GM23248 (cell line): ENCODE measurements around the gene CPAMD8. TPM values are rescaled to one million over a fixed set of nuclear protein-coding genes. Genes with fewer than 3 reads are reported as not detected.

Source experiments
- DNase-seq: peaks from one replicate; pipeline ENCODE4 v3.0.0-alpha.2; 2015
- H2AFZ ChIP-seq: fragments of 200-600 bp; sonication (generic); 2 replicates; pipeline ENCODE4 v1.6.1; 2016; ENCODE audit warnings: antibody characterized with exemption
- H3F3A ChIP-seq: fragments of 200-600 bp; sonication (generic); 2 replicates; pipeline ENCODE4 v1.6.1; 2016; ENCODE audit warnings: mild to moderate bottlenecking, antibody characterized with exemption, mixed run types; ENCODE audit not compliant: insufficient read depth
- H3K27ac ChIP-seq: fragments of 200-600 bp; sonication (generic); 2 replicates; pipeline ENCODE4 v1.5.1; 2016; ENCODE audit warnings: mild to moderate bottlenecking
- H3K27me3 ChIP-seq: fragments of 200-600 bp; sonication (generic); replicated peaks from 2 replicates; pipeline ENCODE4 v1.6.1; 2016; ENCODE audit warnings: mild to moderate bottlenecking; ENCODE audit not compliant: insufficient read depth
- H3K36me3 ChIP-seq: fragments of 200-600 bp; sonication (generic); 2 replicates; pipeline ENCODE4 v1.6.1; 2016; ENCODE audit warnings: low read depth, mild to moderate bottlenecking
- H3K4me1 ChIP-seq: fragments of 200-600 bp; sonication (generic); 2 replicates; pipeline ENCODE4 v1.6.1; 2016; ENCODE audit warnings: mild to moderate bottlenecking; ENCODE audit not compliant: insufficient read depth
- H3K4me2 ChIP-seq: fragments of 200-600 bp; sonication (generic); one replicate; pipeline ENCODE4 v1.6.1; 2016; ENCODE audit warnings: mild to moderate bottlenecking; ENCODE audit not compliant: unreplicated experiment
- H3K4me3 ChIP-seq: fragments of 200-600 bp; sonication (generic); 2 replicates; pipeline ENCODE4 v1.5.1; 2016; ENCODE audit warnings: mild to moderate bottlenecking
- H3K79me2 ChIP-seq: fragments of 200-600 bp; sonication (generic); 2 replicates; pipeline ENCODE4 v1.6.1; 2016; ENCODE audit warnings: mild to moderate bottlenecking; ENCODE audit not compliant: insufficient read depth
- H3K9ac ChIP-seq: fragments of 200-600 bp; sonication (generic); 2 replicates; pipeline ENCODE4 v1.6.1; 2016; ENCODE audit warnings: mild to moderate bottlenecking
- H3K9me2 ChIP-seq: fragments of 200-600 bp; sonication (generic); 2 replicates; pipeline ENCODE4 v1.6.1; 2016; ENCODE audit warnings: mixed run types, mild to moderate bottlenecking, moderate library complexity; ENCODE audit not compliant: insufficient read depth
- H3K9me3 ChIP-seq: fragments of 200-600 bp; sonication (generic); one replicate; pipeline ENCODE4 v1.6.1; 2017; ENCODE audit warnings: low read depth
- H4K20me1 ChIP-seq: fragments of 200-600 bp; sonication (generic); 2 replicates; pipeline ENCODE4 v1.6.0; 2016; ENCODE audit not compliant: insufficient read depth
- EZH2 ChIP-seq: fragments of 200-600 bp; sonication (generic); IDR thresholded peaks from 2 replicates; pipeline ENCODE4 v1.6.1; 2018; ENCODE audit warnings: antibody characterized with exemption, mild to moderate bottlenecking; ENCODE audit not compliant: insufficient read depth, poor library complexity, severe bottlenecking
- EZH2phosphoT487 ChIP-seq: fragments of 200-600 bp; sonication (generic); IDR thresholded peaks from 2 replicates; pipeline ENCODE4 v1.6.1; 2018; ENCODE audit warnings: antibody characterized with exemption, moderate library complexity, mild to moderate bottlenecking, low read depth; ENCODE audit not compliant: insufficient read depth
- WGBS, 2 experiments: methylation state at CpG; one replicate each; pipeline ENCODE4 v1.1.6; 2015 to 2017; ENCODE audit warnings: low lambda C conversion rate in 2 of 2, low coverage in 1 of 2; ENCODE audit errors: missing lambda C conversion rate in 2 of 2; 5-methylcytosine and 5-hydroxymethylcytosine counted together
- in situ Hi-C: fragments of 300-500 bp; cut with MboI; formaldehyde crosslinking; loops from 2 replicates; pipeline ENCODE4 v1.15.0; 2020
- polyA plus RNA-seq: library from polyadenylated mRNA; unstranded; fragments of >200 nt; fragmentation: Nextera tagmentation; extraction: Ambion mirVana; gene quantifications from 2 replicates; pipeline ENCODE4 v1.2.1, GENCODE V29; 2016
- total RNA-seq: library from RNA; depleted of rRNA; stranded (reverse); fragments of >200 nt; shearing (Covaris generic); gene quantifications from 2 replicates; pipeline ENCODE4 v1.2.3, GENCODE V29; 2014; rRNA removed

Gene CPAMD8
- 0.76 and 0.89 TPM in 2 replicates for total RNA-seq
- 0.20 and 0.80 TPM in 2 replicates for polyA plus RNA-seq

DNA sequence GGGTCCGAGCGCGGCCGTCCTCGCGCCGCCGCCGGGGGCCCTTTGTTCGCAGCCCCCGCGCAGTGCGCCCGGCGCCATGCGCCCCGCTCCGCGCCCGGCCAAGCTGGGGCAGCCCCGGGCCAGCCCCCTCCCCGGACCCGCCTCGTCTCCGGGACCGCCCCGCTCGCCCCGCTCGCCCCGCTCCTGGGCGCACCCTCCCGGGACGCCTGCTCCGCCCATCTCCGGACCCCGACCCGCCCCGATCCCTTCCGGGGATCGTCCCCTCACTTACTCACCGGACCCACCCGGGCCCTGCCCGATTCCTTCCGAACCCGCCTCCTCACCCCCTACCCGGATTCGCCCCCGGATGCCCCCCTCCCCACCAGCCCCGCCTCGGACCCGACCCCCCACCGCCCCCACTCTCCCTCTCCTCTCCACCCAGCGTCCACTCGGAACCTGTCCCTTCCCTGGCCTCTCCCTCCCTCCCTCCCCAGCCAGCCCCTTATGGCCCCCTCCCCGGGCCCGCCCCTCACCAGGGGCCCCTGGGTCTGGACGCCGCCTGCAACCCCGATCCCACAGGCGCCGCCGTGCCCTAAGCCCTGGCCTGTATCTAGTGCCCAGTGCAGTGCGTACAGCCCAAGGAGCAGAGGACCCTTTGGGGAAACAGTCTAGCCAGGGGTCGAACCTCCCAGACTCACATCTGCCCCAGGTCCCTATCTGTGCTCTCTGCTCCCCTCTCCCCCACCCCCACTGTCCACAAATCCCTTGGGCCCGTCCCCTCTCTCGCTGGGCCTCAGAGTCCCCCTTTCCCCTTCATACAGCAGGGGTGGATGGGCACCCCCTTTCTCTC, at the start of gene CPAMD8:
CPAMD8 (minus strand) TSS at position 105 of the 829 bp plus-strand sequence. CDS start 168 bp downstream, outside the sequence.
- H4K20me1 ChIP-seq: no peaks in the 10 kb centered on the region
- H3F3A ChIP-seq: no peaks in the 10 kb centered on the region
- in situ Hi-C loops: no loop called here
- no peak within 1 kb of the TSS for H2AFZ ChIP-seq
- WGBS, 2 experiments: 0 to 1% methylated on average over 1 to 46 of the region's 67 CpGs
- no peak within 1 kb of the TSS for H3K4me3 ChIP-seq
- no peaks in the 10 kb centered on the region for H3K9me2 ChIP-seq
- no peak within 1 kb of the TSS for H3K9ac ChIP-seq
- H3K4me2 ChIP-seq: no peak within 1 kb of the TSS
- no peaks in the 10 kb centered on the region for H3K79me2 ChIP-seq
- H3K27me3 ChIP-seq: peaks cover 36% of the 10 kb centered on the region
- no peaks in the 10 kb centered on the region for H3K36me3 ChIP-seq
- H3K4me1 ChIP-seq: no peaks in the 10 kb centered on the region
- no peaks in the 10 kb centered on the region for H3K9me3 ChIP-seq
- no peak within 1 kb of the TSS for H3K27ac ChIP-seq
- no peak for DNase-seq
- no peak for TF ChIP-seq EZH2phosphoT487
- no peak for TF ChIP-seq EZH2

DNA sequence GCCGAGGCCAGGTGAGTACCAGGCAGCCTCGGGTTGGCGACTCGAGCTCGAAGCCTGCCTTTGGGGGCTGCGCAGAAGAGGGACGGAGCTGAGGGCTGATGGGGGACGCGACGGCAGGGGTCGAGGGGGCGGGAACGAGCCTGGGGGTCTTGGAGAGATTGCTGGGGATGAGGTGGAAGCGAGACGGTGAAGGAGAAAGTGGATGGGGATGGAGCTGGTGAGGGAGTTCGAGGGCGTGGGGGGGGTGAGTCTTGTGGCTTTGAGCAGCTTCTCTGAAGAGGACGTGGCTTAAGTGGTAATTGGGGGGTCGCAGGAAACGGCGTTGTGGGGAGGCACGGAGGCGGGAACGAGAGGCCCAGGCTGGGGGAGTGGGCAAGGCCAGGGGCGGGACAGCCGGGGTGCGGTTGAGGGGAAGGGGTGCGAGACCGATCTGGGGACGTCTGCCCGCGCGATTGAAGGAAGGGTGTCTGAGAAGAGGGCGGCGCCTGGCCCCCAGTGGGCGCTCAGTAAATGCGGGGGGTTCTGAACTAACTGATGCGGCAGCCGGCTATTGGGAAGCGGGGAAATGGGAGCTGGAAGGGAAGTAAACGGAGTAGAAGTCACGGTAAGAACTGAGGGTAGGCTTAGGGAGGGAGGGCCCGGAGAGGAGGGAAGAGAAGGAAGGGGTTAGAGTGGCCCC, 49.4 kb upstream of the CPAMD8 start:
- Histone ChIP-seq H3K9me3 (no peaks in the 10 kb centered on the region), H3K27ac (peak overlapping the region; percentile 84), H3K79me2 (peaks cover 71% of the 10 kb centered on the region), H3K4me1 (peaks cover 30% of the 10 kb centered on the region), H3K4me2 (peak overlapping the region; percentile 87), H3F3A (peaks cover 35% of the 10 kb centered on the region), H3K36me3 (no peaks in the 10 kb centered on the region), H4K20me1 (no peaks in the 10 kb centered on the region), H3K27me3 (no peaks in the 10 kb centered on the region), H3K9me2 (no peaks in the 10 kb centered on the region), H2AFZ (peak overlapping the region; percentile 55), H3K4me3 (peak overlapping the region; percentile 91), H3K9ac (peak overlapping the region; percentile 96)
- 0 to 1% methylated on average over 14 to 43 of the region's 43 CpGs for WGBS, 2 experiments
- in situ Hi-C loops: loop anchor here (10.0 kb wide), 1 partner anchor 199 kb away; no protein-coding TSS in a partner anchor
- peak; percentile 65 for DNase-seq
- no peak for TF ChIP-seq EZH2
- no peak for TF ChIP-seq EZH2phosphoT487

DNA sequence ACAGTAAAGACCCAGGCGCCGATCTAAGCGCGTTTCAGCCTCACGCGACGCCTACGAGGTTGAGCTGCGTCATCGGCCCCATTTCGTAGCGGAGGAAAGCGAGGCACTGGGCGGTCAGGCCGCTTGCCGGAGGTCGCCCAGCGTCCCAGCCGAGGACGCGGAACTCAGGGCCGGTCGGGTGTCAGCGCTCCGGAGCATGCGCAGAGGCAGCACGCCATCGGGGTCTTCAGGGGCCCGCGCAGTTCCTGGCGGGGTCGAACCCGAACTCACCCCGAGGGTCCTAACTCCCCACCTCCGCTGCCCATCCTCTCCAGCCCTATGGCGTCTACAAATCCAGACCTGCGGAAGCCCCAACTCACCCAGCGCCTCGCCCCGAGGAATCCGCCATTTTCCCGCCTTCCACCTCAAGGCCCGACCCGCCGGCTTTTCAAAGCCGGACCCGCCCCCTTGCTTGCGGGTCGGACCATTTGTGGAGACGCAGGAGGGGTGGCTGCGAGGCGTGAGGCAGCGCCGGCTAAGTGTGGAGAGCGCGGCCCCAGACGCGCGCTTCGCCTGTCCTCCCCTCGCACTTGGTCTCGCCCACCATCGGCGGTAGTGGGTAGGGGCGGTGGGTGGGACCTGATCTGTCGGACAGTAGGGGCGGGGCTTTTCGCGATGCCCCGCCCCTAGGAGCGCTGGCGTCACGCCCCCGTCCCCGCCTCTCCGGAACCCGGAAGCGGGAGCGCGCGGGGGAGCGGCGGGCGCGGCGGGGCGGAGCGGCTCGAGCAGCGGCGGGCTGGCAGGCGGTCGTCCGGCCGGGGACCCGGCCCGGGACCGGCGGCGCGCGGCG, 48.6 kb upstream of the CPAMD8 start, which contains the start of the genes HAUS8 and MYO9B:
HAUS8 (minus strand) TSS at position 418 of the 829 bp plus-strand sequence; CDS start at position 388, 30 bp downstream.
MYO9B (plus strand) TSS at position 743 of the 829 bp plus-strand sequence. CDS start 25,941 bp downstream, outside the sequence.
- peaks cover 26% of the 10 kb centered on the region for H3K4me1 ChIP-seq
- DNase-seq: peak; percentile 99
- peak within 1 kb of the TSS; percentile 91 for H3K4me3 ChIP-seq
- peaks cover 27% of the 10 kb centered on the region for H3F3A ChIP-seq
- peak within 1 kb of the TSS; percentile 90 for H2AFZ ChIP-seq
- no peaks in the 10 kb centered on the region for H3K27me3 ChIP-seq
- WGBS, 2 experiments: 0 to 1% methylated on average over 79 to 88 of the region's 103 CpGs
- H3K4me2 ChIP-seq: peak within 1 kb of the TSS; percentile 87
- peak within 1 kb of the TSS; percentile 96 for H3K9ac ChIP-seq
- peak within 1 kb of the TSS; percentile 86 for H3K27ac ChIP-seq
- in situ Hi-C loops: loop anchor here (10.0 kb wide), 1 partner anchor 200 kb away; no protein-coding TSS in a partner anchor
- peaks cover 63% of the 10 kb centered on the region for H3K79me2 ChIP-seq
- H3K36me3 ChIP-seq: no peaks in the 10 kb centered on the region
- no peaks in the 10 kb centered on the region for H3K9me3 ChIP-seq
- no peaks in the 10 kb centered on the region for H3K9me2 ChIP-seq
- no peaks in the 10 kb centered on the region for H4K20me1 ChIP-seq
- no peak for TF ChIP-seq EZH2
- TF ChIP-seq EZH2phosphoT487: no peak
